ENCODE data around the gene CFHR4. TPM values are rescaled to one million over a fixed set of nuclear protein-coding genes. Genes with fewer than 3 reads are reported as not detected.

Gene CFHR4
- total RNA-seq, 1 experiment from 2014 or later: not detected

DNA sequence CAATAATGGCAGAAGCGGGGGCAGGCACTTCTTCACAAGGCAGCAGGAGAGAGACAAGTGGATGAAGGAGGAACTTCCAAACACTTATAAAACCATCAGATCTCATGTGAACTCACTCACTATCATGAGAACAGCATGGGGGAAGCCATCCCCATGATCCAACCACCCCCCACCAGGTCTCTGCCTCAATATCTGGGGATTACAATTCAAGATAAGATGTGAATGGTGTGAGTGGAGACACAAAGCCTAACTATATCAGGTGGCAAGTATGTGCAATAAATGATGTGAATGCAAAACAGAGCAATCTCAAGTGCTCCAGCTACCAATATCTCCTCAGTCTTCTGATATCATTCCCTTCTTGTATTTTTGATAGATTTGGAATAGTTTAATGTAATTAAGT, 68.1 kb downstream of the CFHR4 start:
- no peak overlapping the region for H4K91ac ChIP-seq (ENCODE audit: insufficient read length, low read depth, low read length)
- no peak overlapping the region for H3K4ac ChIP-seq (ENCODE audit: low read depth, low read length)
- no peaks in the 10 kb centered on the region for H3K9me3 ChIP-seq (ENCODE audit: control insufficient read depth, low read depth, low read length)
- no peak overlapping the region for H3T11ph ChIP-seq (ENCODE audit: low read length)
- H3K9me3 Mint-ChIP-seq: no peaks in the 10 kb centered on the region; a peak in 1 of 5 replicates
- no peak overlapping the region for H4K5ac ChIP-seq (ENCODE audit: insufficient read length, low read depth, low read length)
- H3K23me2 ChIP-seq (ENCODE audit: insufficient read length, low read depth, low read length, poor library complexity, severe bottlenecking): no peaks in the 10 kb centered on the region
- no peak overlapping the region for H3K4me2 ChIP-seq (ENCODE audit: insufficient read depth, insufficient read length, low read length)
- H3K27me3 Mint-ChIP-seq (ENCODE audit: low read depth): no peaks in the 10 kb centered on the region
- no peaks in the 10 kb centered on the region; a peak in 2 of 4 replicates for H3K4me1 Mint-ChIP-seq
- H4K20me1 ChIP-seq (ENCODE audit: control insufficient read depth, insufficient read depth, insufficient read length): no peaks in the 10 kb centered on the region
- H2AK5ac ChIP-seq (ENCODE audit: insufficient read length, low read length): no peak overlapping the region
- H3K56ac ChIP-seq (ENCODE audit: insufficient read length, low read depth, low read length): no peak overlapping the region
- H3K18ac ChIP-seq (ENCODE audit: insufficient read length, low read depth, low read length): no peak overlapping the region
- no peak overlapping the region for H2BK20ac ChIP-seq (ENCODE audit: low read depth, low read length, poor library complexity, severe bottlenecking)
- H3K4me3 Mint-ChIP-seq: no peak overlapping the region
- H2BK120ac ChIP-seq (ENCODE audit: low read depth, low read length, poor library complexity, severe bottlenecking): no peak overlapping the region
- no peak overlapping the region for H3K14ac ChIP-seq (ENCODE audit: insufficient read depth, low read length)
- TF ChIP-seq, protein P1, sequence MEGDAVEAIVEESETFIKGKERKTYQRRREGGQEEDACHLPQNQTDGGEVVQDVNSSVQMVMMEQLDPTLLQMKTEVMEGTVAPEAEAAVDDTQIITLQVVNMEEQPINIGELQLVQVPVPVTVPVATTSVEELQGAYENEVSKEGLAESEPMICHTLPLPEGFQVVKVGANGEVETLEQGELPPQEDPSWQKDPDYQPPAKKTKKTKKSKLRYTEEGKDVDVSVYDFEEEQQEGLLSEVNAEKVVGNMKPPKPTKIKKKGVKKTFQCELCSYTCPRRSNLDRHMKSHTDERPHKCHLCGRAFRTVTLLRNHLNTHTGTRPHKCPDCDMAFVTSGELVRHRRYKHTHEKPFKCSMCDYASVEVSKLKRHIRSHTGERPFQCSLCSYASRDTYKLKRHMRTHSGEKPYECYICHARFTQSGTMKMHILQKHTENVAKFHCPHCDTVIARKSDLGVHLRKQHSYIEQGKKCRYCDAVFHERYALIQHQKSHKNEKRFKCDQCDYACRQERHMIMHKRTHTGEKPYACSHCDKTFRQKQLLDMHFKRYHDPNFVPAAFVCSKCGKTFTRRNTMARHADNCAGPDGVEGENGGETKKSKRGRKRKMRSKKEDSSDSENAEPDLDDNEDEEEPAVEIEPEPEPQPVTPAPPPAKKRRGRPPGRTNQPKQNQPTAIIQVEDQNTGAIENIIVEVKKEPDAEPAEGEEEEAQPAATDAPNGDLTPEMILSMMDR (conservative IDR thresholded peaks at IDR 0.05): no peak
- H3K79me1 ChIP-seq (ENCODE audit: insufficient read depth, low read depth, low read length, poor library complexity, severe bottlenecking): no peaks in the 10 kb centered on the region
- H3K4me1 ChIP-seq (ENCODE audit: insufficient read depth, low read length): no peaks in the 10 kb centered on the region
- H2BK12ac ChIP-seq (ENCODE audit: insufficient read length, low read depth, low read length): no peak overlapping the region
- DNase-seq: no peak
- H3K9ac ChIP-seq (ENCODE audit: extremely low read depth, insufficient read length, low read length): no peak overlapping the region
- H2AFZ ChIP-seq (ENCODE audit: low read length): no peak overlapping the region
- no peak overlapping the region for H2BK5ac ChIP-seq (ENCODE audit: insufficient read length, low read length)
- H3K36me3 Mint-ChIP-seq (ENCODE audit: insufficient read depth in 1 of 3, low read depth in 3 of 3): no peaks in the 10 kb centered on the region
- no peaks in the 10 kb centered on the region for H3K27me3 ChIP-seq (ENCODE audit: insufficient read depth, low read length)
- WGBS (ENCODE audit: extremely low coverage, insufficient read length, low lambda C conversion rate): no CpG with 5 or more reads among the region's 1 CpG
- peak overlapping the region in 1 of 3 experiments; percentile 44; a peak in 1 of 7 replicates for H3K27ac Mint-ChIP-seq
- no peak overlapping the region for H3K23ac ChIP-seq (ENCODE audit: insufficient read length, low read depth, low read length)
- no peaks in the 10 kb centered on the region for H3K79me2 ChIP-seq (ENCODE audit: insufficient read depth, low read length)
- H2BK15ac ChIP-seq (ENCODE audit: low read depth, low read length): no peak overlapping the region
- no peak overlapping the region for H3K27ac ChIP-seq (ENCODE audit: insufficient read length, low read depth, low read length)
- no peak overlapping the region for H4K8ac ChIP-seq (replicated peaks; ENCODE audit: insufficient read length, low read depth, low read length)
